ENCODE results near the gene OR6K6. TPM values are rescaled to one million over a fixed set of nuclear protein-coding genes. Genes with fewer than 3 reads are reported as not detected.

The OR6K6 gene
- total RNA-seq, 1 donor from 2014 or later = not detected

DNA sequence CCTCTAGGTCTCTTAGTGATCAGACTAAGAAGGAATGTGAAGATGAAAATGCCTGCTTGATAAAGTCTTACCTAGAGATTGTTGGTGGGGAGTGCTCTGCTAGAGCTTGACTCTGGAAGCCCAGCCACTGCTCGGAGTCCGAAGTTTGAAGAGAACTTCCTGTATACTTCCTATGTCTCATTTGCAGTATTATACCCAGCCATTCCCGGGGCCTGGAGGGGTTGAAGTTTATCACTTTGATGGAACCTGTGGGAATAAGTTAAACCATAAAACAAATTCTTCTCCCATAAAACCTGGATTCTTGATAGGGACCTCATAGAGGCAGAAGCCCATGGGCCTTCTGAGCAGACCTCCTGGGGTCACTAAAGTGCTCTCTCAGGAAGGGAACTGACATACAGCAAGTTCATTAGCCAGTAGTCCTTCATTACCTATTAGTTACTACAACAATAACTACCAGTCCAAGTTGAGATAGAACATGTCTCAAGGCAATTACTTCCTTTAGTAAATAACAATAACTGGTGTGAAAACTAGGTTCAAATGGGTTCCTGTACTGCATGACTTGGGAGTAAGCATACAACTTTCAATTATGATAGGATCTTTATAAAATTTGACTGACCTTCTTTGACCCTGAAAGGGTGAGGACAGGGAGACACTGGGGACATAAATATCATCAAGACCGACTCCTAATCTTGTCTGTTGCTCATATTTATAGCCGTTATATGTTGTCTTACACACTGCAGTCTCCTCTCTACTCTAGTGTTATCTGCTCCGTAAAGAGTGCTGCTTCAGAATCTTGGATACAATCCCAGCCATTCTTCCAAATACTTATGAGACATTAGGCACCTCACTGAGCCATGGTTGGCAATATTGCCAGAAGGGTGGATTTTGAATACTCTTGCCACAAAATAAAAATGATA, 17.7 kb downstream of the OR6K6 start, which contains the start of gene OR6N1:
TSS of gene OR6N1 (minus strand) at position 246 of the 917 bp plus-strand sequence. CDS start 5,513 bp downstream, outside the sequence.
- Mint-ChIP-seq H3K27ac (no peak within 1 kb of the TSS), H3K27me3 (peaks cover 3% of the 10 kb centered on the region), H3K36me3 (no peaks in the 10 kb centered on the region), H3K4me3 (no peak within 1 kb of the TSS), H3K9me3 (no peaks in the 10 kb centered on the region), H3K4me1 (ENCODE audit: unreplicated experiment) (no peaks in the 10 kb centered on the region)
- TF ChIP-seq, protein P1, sequence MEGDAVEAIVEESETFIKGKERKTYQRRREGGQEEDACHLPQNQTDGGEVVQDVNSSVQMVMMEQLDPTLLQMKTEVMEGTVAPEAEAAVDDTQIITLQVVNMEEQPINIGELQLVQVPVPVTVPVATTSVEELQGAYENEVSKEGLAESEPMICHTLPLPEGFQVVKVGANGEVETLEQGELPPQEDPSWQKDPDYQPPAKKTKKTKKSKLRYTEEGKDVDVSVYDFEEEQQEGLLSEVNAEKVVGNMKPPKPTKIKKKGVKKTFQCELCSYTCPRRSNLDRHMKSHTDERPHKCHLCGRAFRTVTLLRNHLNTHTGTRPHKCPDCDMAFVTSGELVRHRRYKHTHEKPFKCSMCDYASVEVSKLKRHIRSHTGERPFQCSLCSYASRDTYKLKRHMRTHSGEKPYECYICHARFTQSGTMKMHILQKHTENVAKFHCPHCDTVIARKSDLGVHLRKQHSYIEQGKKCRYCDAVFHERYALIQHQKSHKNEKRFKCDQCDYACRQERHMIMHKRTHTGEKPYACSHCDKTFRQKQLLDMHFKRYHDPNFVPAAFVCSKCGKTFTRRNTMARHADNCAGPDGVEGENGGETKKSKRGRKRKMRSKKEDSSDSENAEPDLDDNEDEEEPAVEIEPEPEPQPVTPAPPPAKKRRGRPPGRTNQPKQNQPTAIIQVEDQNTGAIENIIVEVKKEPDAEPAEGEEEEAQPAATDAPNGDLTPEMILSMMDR (conservative IDR thresholded peaks at IDR 0.05) = no peak
- DNase-seq (ENCODE audit: extremely low spot score, unreplicated experiment) = no peak

DNA sequence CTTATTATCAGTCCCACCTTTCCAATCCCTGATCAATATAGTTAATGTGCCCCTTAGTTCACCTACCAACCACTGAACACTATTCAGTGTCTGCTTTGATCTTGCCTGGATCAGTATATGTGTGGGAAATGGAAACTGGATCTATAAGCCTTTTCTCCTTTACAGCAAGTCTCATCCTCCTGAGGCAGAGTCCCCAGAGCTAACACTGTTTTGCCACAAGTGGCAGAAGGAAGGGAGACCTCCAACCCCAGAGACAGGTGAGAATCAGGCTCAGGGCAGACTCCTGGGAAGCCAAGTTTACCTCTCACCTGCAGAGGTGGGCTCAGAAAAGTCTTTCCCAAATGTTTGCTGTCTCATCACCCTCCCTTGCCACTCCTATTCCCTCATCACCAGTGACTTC, 26.6 kb downstream of the OR6K6 start, which contains the start of gene OR6N2:
TSS of gene OR6N2 (minus strand) at position 101 of the 400 bp plus-strand sequence. CDS start 3,569 bp downstream, outside the sequence.
- TF ChIP-seq, protein P1 (conservative IDR thresholded peaks at IDR 0.05) = no peak
- no peaks in the 10 kb centered on the region for H3K36me3 Mint-ChIP-seq
- peaks cover 2% of the 10 kb centered on the region for H3K27me3 Mint-ChIP-seq
- H3K9me3 Mint-ChIP-seq = no peaks in the 10 kb centered on the region
- H3K27ac Mint-ChIP-seq = no peak within 1 kb of the TSS
- H3K4me1 Mint-ChIP-seq (ENCODE audit: unreplicated experiment) = no peaks in the 10 kb centered on the region
- no peak within 1 kb of the TSS for H3K4me3 Mint-ChIP-seq
- no peak for DNase-seq (ENCODE audit: extremely low spot score, unreplicated experiment)

DNA sequence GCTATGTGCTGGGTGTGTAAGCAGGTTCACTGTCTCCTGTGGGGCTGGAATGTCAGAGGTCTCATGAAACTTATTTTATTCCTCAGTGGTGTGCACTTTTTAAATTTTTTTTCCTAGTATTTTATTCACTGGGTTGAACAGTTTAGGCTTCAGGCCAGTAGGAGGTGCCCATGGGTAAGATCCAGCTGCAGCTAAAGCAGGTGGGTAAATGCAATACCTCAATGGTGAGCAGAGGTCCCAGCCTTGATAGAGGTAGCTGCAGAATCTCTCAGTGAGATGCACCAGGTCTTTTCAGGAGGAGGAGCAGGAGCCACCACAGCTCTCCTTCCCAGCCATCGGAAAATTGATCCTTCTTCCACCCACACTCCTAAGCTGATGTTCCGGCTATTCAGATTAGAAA, 39.1 kb downstream of the OR6K6 start:
- H3K27me3 Mint-ChIP-seq = peaks cover 3% of the 10 kb centered on the region
- no peak overlapping the region for H3K4me3 Mint-ChIP-seq
- no peak for DNase-seq (ENCODE audit: extremely low spot score, unreplicated experiment)
- H3K9me3 Mint-ChIP-seq = no peaks in the 10 kb centered on the region
- TF ChIP-seq, protein P1 (conservative IDR thresholded peaks at IDR 0.05) = peak; percentile 40
- H3K27ac Mint-ChIP-seq = no peak overlapping the region
- no peaks in the 10 kb centered on the region for H3K36me3 Mint-ChIP-seq
- H3K4me1 Mint-ChIP-seq (ENCODE audit: unreplicated experiment) = no peaks in the 10 kb centered on the region

DNA sequence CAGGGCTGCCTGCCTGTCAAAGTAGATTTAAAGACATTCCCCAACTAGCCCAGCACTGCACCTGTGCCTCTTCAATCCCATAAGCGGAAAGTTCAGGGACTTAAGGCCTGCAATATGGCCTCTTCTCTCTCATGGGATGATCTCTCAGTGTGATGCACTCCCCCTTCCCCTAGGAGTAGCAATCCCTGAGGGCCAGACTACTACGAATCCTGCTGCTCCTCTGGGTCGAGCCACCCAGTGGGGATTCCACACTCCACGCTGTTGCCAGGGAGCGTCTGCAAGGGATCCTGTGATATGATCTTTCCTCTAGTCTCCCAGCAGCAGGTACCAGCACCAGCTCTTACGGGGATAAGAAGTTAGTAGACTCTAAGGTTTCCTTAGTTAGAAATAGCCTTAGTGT, 39.7 kb downstream of the OR6K6 start:
- Mint-ChIP-seq H3K4me1 (ENCODE audit: unreplicated experiment) (no peaks in the 10 kb centered on the region), H3K4me3 (no peak overlapping the region), H3K9me3 (no peaks in the 10 kb centered on the region), H3K27me3 (peaks cover 3% of the 10 kb centered on the region), H3K27ac (no peak overlapping the region), H3K36me3 (no peaks in the 10 kb centered on the region)
- TF ChIP-seq, protein P1 (conservative IDR thresholded peaks at IDR 0.05) = no peak
- no peak for DNase-seq (ENCODE audit: extremely low spot score, unreplicated experiment)

DNA sequence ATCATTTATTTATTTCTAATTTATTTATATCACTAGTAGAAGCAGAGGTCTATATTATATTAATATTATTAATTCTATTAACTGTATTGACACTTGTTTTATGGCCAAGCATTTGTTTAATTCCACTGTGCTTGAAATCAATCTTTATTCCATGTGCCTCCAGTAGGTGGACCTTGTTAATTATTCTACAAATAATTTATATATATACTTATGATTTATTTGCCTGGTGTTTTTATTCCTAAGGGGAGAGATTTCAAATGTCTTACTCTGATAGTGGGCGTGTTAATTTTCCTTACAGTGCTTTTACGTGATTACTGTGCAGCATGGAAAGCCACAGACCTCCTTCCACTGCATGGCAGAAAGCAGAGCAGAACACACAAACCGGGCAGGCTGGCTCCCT, 44.0 kb downstream of the OR6K6 start:
- Mint-ChIP-seq H3K4me3 (no peak overlapping the region), H3K9me3 (no peaks in the 10 kb centered on the region), H3K4me1 (ENCODE audit: unreplicated experiment) (no peaks in the 10 kb centered on the region), H3K27ac (no peak overlapping the region), H3K36me3 (no peaks in the 10 kb centered on the region), H3K27me3 (peaks cover 11% of the 10 kb centered on the region)
- DNase-seq (ENCODE audit: extremely low spot score, unreplicated experiment) = no peak
- TF ChIP-seq, protein P1 (conservative IDR thresholded peaks at IDR 0.05) = peak; percentile 49
